Measurements from ENCODE around the gene PPP6R2.

DNA sequence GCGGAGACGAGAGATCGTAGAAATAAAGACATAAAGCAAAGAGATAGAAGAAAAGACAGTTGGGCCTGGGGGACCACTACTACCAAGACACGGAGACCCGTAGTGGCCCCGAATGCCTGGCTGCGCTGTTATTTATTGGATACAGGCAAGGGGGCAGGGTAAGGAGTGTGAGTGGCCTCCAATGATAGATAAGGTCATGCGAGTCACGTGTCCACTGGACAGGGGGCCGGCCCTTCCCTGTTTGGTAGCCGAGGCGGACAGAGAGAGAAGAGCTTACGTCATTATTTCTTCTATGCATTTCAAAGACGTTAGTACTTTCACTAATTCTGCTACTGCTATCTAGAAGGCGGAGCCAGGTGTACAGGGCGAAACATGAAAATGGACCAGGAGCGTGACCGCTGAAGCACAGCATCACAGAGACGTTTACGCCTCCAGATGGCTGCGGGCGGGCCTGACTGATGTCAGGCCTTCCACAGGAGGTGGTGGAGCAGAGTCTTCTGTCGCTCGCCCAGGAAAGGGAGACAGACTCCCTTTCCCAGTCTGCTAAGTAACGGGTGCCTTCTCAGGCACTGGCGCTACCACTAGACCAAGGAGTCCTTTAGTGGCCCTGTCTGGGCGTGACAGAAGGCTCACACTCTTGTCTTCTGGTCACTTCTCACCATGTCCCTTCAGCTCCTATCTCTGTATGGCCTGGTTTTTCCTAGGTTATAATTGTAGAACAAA is 24.8 kb downstream of the PPP6R2 start:
- TF ChIP-seq RAD21 (IDR thresholded peaks at IDR 0.05; ENCODE audit: low read length): no peak
- no peak for TF ChIP-seq FOS (IDR thresholded peaks at IDR 0.05; ENCODE audit: low read depth, low read length)
